Gastrocnemius medialis (tissue), 4 donors: ENCODE data around the gene PHF10.

ENCODE experiments used
- POLR2A ChIP-seq, 2 donors: fragments of 450-650 bp; IDR thresholded peaks; one replicate each; pipeline ENCODE4 v1.6.1; 2017; ENCODE audit warnings: antibody characterized with exemption in 2 of 2, mild to moderate bottlenecking in 2 of 2, moderate library complexity in 2 of 2
- TF ChIP-seq, protein P1 (sequence below), 5 experiments: fragments of 450-650 bp in 3 of 5; fragments of 200-600 bp in 2 of 5; sonication (generic) in 2 of 5; IDR thresholded peaks in 4 of 5; conservative IDR thresholded peaks in 1 of 5; 1 replicate in 4 of 5; 2 replicates in 1 of 5; pipeline ENCODE4 v1.5.1; 2016 to 2019; ENCODE audit warnings: antibody characterized with exemption in 5 of 5, mild to moderate bottlenecking in 3 of 5, moderate library complexity in 3 of 5

DNA sequence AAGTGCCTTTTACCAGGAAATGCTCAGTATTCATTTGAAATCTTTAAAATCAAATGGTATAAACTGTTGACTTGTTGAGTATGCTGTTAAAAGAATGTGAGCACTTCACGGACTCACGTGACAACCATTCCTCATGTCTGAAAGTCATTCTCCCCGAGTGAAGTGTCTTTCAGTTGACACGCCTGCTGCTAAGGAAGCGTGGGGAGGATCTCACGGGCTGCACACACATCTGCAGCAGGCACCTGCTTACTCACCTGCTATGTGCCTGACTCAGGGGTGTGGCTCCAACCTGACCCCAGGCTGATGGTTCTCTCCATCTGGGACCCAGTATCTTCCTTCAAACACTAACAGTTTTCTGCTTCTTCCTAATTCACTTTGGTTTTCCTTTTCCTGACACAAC is 55.2 kb downstream of the PHF10 start:
- TF ChIP-seq, protein P1, sequence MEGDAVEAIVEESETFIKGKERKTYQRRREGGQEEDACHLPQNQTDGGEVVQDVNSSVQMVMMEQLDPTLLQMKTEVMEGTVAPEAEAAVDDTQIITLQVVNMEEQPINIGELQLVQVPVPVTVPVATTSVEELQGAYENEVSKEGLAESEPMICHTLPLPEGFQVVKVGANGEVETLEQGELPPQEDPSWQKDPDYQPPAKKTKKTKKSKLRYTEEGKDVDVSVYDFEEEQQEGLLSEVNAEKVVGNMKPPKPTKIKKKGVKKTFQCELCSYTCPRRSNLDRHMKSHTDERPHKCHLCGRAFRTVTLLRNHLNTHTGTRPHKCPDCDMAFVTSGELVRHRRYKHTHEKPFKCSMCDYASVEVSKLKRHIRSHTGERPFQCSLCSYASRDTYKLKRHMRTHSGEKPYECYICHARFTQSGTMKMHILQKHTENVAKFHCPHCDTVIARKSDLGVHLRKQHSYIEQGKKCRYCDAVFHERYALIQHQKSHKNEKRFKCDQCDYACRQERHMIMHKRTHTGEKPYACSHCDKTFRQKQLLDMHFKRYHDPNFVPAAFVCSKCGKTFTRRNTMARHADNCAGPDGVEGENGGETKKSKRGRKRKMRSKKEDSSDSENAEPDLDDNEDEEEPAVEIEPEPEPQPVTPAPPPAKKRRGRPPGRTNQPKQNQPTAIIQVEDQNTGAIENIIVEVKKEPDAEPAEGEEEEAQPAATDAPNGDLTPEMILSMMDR (IDR thresholded peaks at IDR 0.05 in 4 of 5, conservative IDR thresholded peaks at IDR 0.05 in 1 of 5), result no peak
- TF ChIP-seq POLR2A (IDR thresholded peaks at IDR 0.05), result no peak
